Measurements from ENCODE around the gene GAPT.

The GAPT gene

DNA sequence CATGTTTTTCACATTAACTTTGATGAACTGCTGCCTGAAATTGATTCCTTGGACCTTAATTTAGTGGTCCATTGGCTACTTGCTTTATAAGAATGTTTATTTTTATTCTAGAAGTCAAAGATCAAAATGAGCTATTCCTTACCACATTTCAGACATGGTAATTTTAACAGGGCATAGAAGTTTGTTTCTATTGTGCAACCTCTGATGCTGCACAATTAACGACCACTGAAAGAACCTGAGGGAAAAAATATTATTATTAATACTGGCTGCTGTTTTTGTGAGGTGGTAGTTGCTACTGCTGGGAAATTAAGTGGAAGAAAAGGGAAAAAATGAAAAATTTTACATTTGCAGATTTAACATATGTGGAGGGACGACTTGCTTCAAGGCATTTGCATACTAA, 53.7 kb downstream of the GAPT start:
- ChIA-PET CTCF (no interaction called here), POLR2A (no interaction called here)
- no peak for DNase-seq (ENCODE audit: low read depth, low spot score)
- TF ChIP-seq, protein P1, sequence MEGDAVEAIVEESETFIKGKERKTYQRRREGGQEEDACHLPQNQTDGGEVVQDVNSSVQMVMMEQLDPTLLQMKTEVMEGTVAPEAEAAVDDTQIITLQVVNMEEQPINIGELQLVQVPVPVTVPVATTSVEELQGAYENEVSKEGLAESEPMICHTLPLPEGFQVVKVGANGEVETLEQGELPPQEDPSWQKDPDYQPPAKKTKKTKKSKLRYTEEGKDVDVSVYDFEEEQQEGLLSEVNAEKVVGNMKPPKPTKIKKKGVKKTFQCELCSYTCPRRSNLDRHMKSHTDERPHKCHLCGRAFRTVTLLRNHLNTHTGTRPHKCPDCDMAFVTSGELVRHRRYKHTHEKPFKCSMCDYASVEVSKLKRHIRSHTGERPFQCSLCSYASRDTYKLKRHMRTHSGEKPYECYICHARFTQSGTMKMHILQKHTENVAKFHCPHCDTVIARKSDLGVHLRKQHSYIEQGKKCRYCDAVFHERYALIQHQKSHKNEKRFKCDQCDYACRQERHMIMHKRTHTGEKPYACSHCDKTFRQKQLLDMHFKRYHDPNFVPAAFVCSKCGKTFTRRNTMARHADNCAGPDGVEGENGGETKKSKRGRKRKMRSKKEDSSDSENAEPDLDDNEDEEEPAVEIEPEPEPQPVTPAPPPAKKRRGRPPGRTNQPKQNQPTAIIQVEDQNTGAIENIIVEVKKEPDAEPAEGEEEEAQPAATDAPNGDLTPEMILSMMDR (IDR thresholded peaks at IDR 0.05; ENCODE audit: insufficient read depth, low read length, missing control alignments), result no peak
- H3K4me3 ChIP-seq (ENCODE audit: low read depth, low read length), result no peak overlapping the region

DNA sequence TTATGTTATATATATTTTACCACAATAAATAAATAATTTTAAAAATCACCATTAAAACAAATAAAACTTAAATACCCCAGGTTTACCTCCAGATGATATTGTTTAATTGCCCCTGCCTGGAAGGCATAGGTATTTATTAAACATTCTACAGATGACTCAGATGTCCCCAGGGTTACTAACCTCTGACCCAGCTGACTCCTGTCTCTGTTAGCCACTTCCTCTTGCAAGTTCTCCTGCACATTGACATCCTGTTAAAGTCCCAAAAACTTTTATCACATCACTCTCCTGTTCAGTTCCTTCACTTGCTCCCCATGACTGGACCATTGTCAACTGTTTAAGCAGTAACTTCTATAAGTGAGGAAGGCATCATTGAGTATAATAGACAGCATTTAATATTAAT, 54.7 kb downstream of the GAPT start:
- POLR2A ChIA-PET, result no interaction called here
- H3K4me3 ChIP-seq (ENCODE audit: low read depth, low read length), result no peak overlapping the region
- CTCF ChIA-PET, result no interaction called here
- TF ChIP-seq, protein P1 (IDR thresholded peaks at IDR 0.05; ENCODE audit: insufficient read depth, low read length, missing control alignments), result no peak
- no peak for DNase-seq (ENCODE audit: low read depth, low spot score)

Data from AG04449 (cell line).